SK-N-SH (cell line): ENCODE results near the gene EXOC4. TPM values are rescaled to one million over a fixed set of nuclear protein-coding genes. Genes with fewer than 3 reads are reported as not detected.

ENCODE experiments used
- CTCF ChIA-PET: fragments of 300-600, 350-600 bp; formaldehyde crosslinking; extraction: SDS; loops from one replicate; lab custom pipeline; 2021; lab: Yijun Ruan, JAX
- POLR2A ChIA-PET: fragments of 350-600 bp; sonication (Branson Sonifier 250); formaldehyde crosslinking; extraction: SDS; loops from one replicate; lab custom pipeline; 2020; ENCODE audit warnings: antibody characterized with exemption, inconsistent platforms; lab: Yijun Ruan, JAX
- DNase-seq: peaks from one replicate; pipeline ENCODE4 v3.0.0; 2012
- H2AFZ ChIP-seq: fragments of 200-600 bp; sonication (generic); 2 replicates; pipeline ENCODE4 v1.8.1; 2016; ENCODE audit warnings: antibody characterized with exemption, mild to moderate bottlenecking, low read depth
- H3F3A ChIP-seq: fragments of 200-600 bp; sonication (generic); replicated peaks from 2 replicates; pipeline ENCODE3; 2016; ENCODE audit warnings: antibody characterized with exemption, mild to moderate bottlenecking; ENCODE audit not compliant: insufficient read depth
- H3K27ac ChIP-seq, 2 experiments: fragments of 200-500 bp in 1 of 2; fragments of 200-600 bp in 1 of 2; sonication (Bioruptor generic) in 1 of 2; sonication (generic), shearing (Covaris generic) in 1 of 2; 2 replicates each; pipeline versions ENCODE4 v1.5.1 to v1.6.1; 2014 to 2016; ENCODE audit warnings: low read depth in 2 of 2, inconsistent platforms in 1 of 2, low read length in 1 of 2, mild to moderate bottlenecking in 1 of 2, mixed read lengths in 1 of 2
- H3K27me3 ChIP-seq: fragments of 200-600 bp; sonication (generic), shearing (Covaris generic); 2 replicates; pipeline ENCODE4 v1.6.1; 2016; ENCODE audit warnings: mixed run types; ENCODE audit not compliant: insufficient read depth
- H3K36me3 ChIP-seq, 2 experiments: fragments of 200-500 bp in 1 of 2; fragments of 200-600 bp in 1 of 2; sonication (Bioruptor generic) in 1 of 2; sonication (generic) in 1 of 2; replicated peaks in 1 of 2; 2 replicates each; pipeline versions ENCODE3 to v1.5.1; 2014 to 2016; ENCODE audit warnings: low read length in 1 of 2, mild to moderate bottlenecking in 1 of 2; ENCODE audit not compliant: insufficient read depth in 2 of 2, control insufficient read depth in 1 of 2
- H3K4me1 ChIP-seq, 2 experiments: fragments of 200-500 bp in 1 of 2; fragments of 200-600 bp in 1 of 2; sonication (Bioruptor generic) in 1 of 2; sonication (generic), shearing (Covaris generic) in 1 of 2; 2 replicates each; pipeline versions ENCODE4 v1.5.1 to v1.6.1; 2014 to 2016; ENCODE audit warnings: low read depth in 1 of 2, low read length in 1 of 2, mixed run types in 1 of 2; ENCODE audit not compliant: insufficient read depth in 2 of 2, control insufficient read depth in 1 of 2
- H3K4me2 ChIP-seq: fragments of 200-600 bp; sonication (generic), shearing (Covaris generic); 2 replicates; pipeline ENCODE4 v1.6.1; 2017; ENCODE audit warnings: mixed run types
- H3K4me3 ChIP-seq, 2 experiments: fragments of 200-500 bp in 1 of 2; fragments of 200-600 bp in 1 of 2; sonication (Bioruptor generic) in 1 of 2; sonication (generic), shearing (Covaris generic) in 1 of 2; 2 replicates each; pipeline versions ENCODE4 v1.5.1 to v1.8.1; 2014 to 2016; ENCODE audit warnings: low read depth in 2 of 2, inconsistent platforms in 1 of 2, low read length in 1 of 2, mild to moderate bottlenecking in 1 of 2, mixed read lengths in 1 of 2, moderate library complexity in 1 of 2
- H3K79me2 ChIP-seq: fragments of 200-600 bp; sonication (generic); 2 replicates; pipeline ENCODE4 v1.8.1; 2017; ENCODE audit warnings: mild to moderate bottlenecking; ENCODE audit not compliant: insufficient read depth
- H3K9ac ChIP-seq: fragments of 200-600 bp; sonication (generic); 2 replicates; pipeline ENCODE4 v1.6.1; 2017; ENCODE audit warnings: mixed run types
- H3K9me2 ChIP-seq: fragments of 200-600 bp; sonication (generic); 2 replicates; pipeline ENCODE4 v1.6.1; 2017; ENCODE audit warnings: mixed run types
- H3K9me3 ChIP-seq: fragments of 200-600 bp; sonication (generic); 2 replicates; pipeline ENCODE4 v1.6.1; 2017; ENCODE audit warnings: mixed run types, mild to moderate bottlenecking, moderate library complexity
- H4K20me1 ChIP-seq: fragments of 200-600 bp; sonication (generic); 2 replicates; pipeline ENCODE4 v1.6.1; 2017; ENCODE audit warnings: mild to moderate bottlenecking, mixed run types; ENCODE audit not compliant: insufficient read depth
- CHD2 ChIP-seq: fragments of 150-350 bp; IDR thresholded peaks from 2 replicates; pipeline ENCODE4 v1.6.1; 2018; ENCODE audit warnings: low read length; ENCODE audit not compliant: partially characterized antibody
- ELF1 ChIP-seq: IDR thresholded peaks from 2 replicates; pipeline ENCODE4 v1.4.0; 2012
- EP300 ChIP-seq, 2 experiments: IDR thresholded peaks; 2 replicates each; pipeline versions ENCODE4 v1.4.0 to v1.6.1; 2012; ENCODE audit warnings: borderline replicate concordance in 1 of 2, low read depth in 1 of 2, low read length in 1 of 2
- FOXM1 ChIP-seq: IDR thresholded peaks from 2 replicates; pipeline ENCODE4 v1.4.0; 2012; ENCODE audit warnings: low read depth, mild to moderate bottlenecking
- GATA2 ChIP-seq: sonication (generic); formaldehyde crosslinking; IDR thresholded peaks from 2 replicates; pipeline ENCODE4 v1.5.0; 2020; ENCODE audit warnings: mild to moderate bottlenecking, missing genetic modification reagents
- JUND ChIP-seq: IDR thresholded peaks from 2 replicates; pipeline ENCODE4 v1.4.0; 2012
- MXI1 ChIP-seq: IDR thresholded peaks from 2 replicates; pipeline ENCODE4 v1.6.1; 2012; ENCODE audit warnings: mild to moderate bottlenecking, low read depth, low read length, improper control_type of control experiment
- RAD21 ChIP-seq: IDR thresholded peaks from 2 replicates; pipeline ENCODE4 v1.6.1; 2012; ENCODE audit warnings: mild to moderate bottlenecking, low read length
- RCOR1 ChIP-seq: fragments of 150-350 bp; IDR thresholded peaks from 2 replicates; pipeline ENCODE4 v1.6.1; 2017; ENCODE audit warnings: antibody characterized with exemption, low read length
- RFX5 ChIP-seq: IDR thresholded peaks from 2 replicates; pipeline ENCODE4 v1.6.1; 2012; ENCODE audit warnings: mild to moderate bottlenecking, improper control_type of control experiment, low read length
- SMC3 ChIP-seq: IDR thresholded peaks from 2 replicates; pipeline ENCODE4 v1.6.1; 2012; ENCODE audit warnings: low read depth, low read length, improper control_type of control experiment
- TEAD4 ChIP-seq: IDR thresholded peaks from 2 replicates; pipeline ENCODE4 v1.4.0; 2012; ENCODE audit warnings: mild to moderate bottlenecking, borderline replicate concordance; ENCODE audit not compliant: insufficient read depth
- whole genome bisulfite sequencing: methylation state at CpG from one replicate; pipeline ENCODE4 v1.1.6; 2017; ENCODE audit warnings: low lambda C conversion rate; 5-methylcytosine and 5-hydroxymethylcytosine counted together
- polyA plus RNA-seq, 3 experiments: library from polyadenylated mRNA; depleted of rRNA; stranded (reverse); fragments of >200 nt; gene quantifications; 2 replicates each; pipeline ENCODE4 v1.2.3, GENCODE V29; 2012
- TF ChIP-seq, protein P1 (sequence below): IDR thresholded peaks from 2 replicates; pipeline ENCODE4 v1.4.0; 2012; ENCODE audit warnings: low read depth
- TF ChIP-seq, protein P2 (sequence below): fragments of 200-600 bp; sonication (generic); IDR thresholded peaks from 2 replicates; pipeline ENCODE4 v1.6.1; 2017; ENCODE audit warnings: antibody characterized with exemption, mild to moderate bottlenecking, moderate library complexity
- TF ChIP-seq, protein P3 (sequence below): IDR thresholded peaks from 2 replicates; pipeline ENCODE4 v1.6.1; 2012; ENCODE audit warnings: mild to moderate bottlenecking, low read depth, low read length, moderate library complexity
- TF ChIP-seq, protein P4 (sequence below): IDR thresholded peaks from 2 replicates; pipeline ENCODE4 v1.4.0; 2012; ENCODE audit warnings: low read depth, borderline replicate concordance
- TF ChIP-seq, protein P5 (sequence below): IDR thresholded peaks from 2 replicates; pipeline ENCODE4; 2012

EXOC4 gene
- polyA plus RNA-seq, 1 of the 3 experiments (the other 2 are of a cell fraction), result 37.3 TPM

DNA sequence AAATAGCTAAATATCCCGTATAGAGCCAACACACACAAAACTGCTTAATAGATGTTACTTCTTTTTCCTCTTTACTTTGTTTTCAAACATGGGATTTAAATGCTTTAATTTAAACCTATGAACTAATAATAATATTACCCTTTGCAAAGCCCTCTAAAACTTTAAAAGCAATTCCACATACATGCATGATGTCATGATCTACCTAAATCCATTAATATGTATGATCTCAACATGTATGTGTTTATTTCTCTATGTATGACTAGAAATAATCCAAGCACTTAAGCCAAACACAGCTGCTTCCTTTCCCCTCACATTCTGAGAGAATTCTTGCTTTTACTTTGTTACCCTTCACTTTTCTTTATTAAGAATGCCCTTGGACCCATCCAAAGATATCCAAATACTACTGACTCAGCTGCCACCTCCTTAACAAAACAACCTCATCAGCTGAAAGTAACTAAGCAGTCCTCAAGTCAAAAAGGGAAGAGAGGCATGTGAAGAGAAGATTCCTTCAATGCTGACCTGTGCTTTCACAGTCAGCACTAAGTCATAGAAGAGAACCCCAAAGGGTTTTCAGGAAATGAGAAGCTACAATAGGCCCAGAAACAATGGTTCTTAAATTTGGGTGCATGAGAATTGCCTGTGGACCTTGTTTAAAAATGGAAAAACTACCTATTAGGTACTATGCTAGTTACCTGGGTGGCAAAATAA, 607.9 kb downstream of the EXOC4 start:
- Histone ChIP-seq H3K36me3 (peaks cover 3 to 8% of the 10 kb centered on the region in 2 experiments), H2AFZ (no peak overlapping the region), H3K9me3 (no peaks in the 10 kb centered on the region), H3K4me1 (peaks cover 4 to 64% of the 10 kb centered on the region in 2 experiments; a peak in 3 of 4 replicates), H3K9me2 (no peaks in the 10 kb centered on the region), H3F3A (no peaks in the 10 kb centered on the region), H3K9ac (no peak overlapping the region), H3K4me2 (no peak overlapping the region), H3K4me3 (no peak overlapping the region), H3K27me3 (no peaks in the 10 kb centered on the region), H4K20me1 (no peaks in the 10 kb centered on the region), H3K79me2 (no peaks in the 10 kb centered on the region), H3K27ac (peak overlapping the region in 1 of 2 experiments; percentile 98; a peak in 2 of 4 replicates)
- no peak for DNase-seq
- ChIA-PET POLR2A (no interaction called here), CTCF (interaction anchor here (0.6 to 2.4 kb wide), 18 partner anchors 9 to 281 kb away, joined by 3 to 15 read pairs (median 4); no protein-coding TSS in a partner anchor)
- TF ChIP-seq TEAD4, result no peak
- TF ChIP-seq RAD21, result no peak
- TF ChIP-seq JUND, result no peak
- TF ChIP-seq RFX5, result no peak
- no peak for TF ChIP-seq CHD2
- TF ChIP-seq, protein P1, sequence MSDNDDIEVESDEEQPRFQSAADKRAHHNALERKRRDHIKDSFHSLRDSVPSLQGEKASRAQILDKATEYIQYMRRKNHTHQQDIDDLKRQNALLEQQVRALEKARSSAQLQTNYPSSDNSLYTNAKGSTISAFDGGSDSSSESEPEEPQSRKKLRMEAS, result no peak
- TF ChIP-seq, protein P2, sequence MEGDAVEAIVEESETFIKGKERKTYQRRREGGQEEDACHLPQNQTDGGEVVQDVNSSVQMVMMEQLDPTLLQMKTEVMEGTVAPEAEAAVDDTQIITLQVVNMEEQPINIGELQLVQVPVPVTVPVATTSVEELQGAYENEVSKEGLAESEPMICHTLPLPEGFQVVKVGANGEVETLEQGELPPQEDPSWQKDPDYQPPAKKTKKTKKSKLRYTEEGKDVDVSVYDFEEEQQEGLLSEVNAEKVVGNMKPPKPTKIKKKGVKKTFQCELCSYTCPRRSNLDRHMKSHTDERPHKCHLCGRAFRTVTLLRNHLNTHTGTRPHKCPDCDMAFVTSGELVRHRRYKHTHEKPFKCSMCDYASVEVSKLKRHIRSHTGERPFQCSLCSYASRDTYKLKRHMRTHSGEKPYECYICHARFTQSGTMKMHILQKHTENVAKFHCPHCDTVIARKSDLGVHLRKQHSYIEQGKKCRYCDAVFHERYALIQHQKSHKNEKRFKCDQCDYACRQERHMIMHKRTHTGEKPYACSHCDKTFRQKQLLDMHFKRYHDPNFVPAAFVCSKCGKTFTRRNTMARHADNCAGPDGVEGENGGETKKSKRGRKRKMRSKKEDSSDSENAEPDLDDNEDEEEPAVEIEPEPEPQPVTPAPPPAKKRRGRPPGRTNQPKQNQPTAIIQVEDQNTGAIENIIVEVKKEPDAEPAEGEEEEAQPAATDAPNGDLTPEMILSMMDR, result no peak
- TF ChIP-seq ELF1, result no peak
- TF ChIP-seq MXI1, result no peak
- no peak for TF ChIP-seq EP300 (IDR thresholded peaks at IDR 0.05; ENCODE audit: borderline replicate concordance in 1 of 2, low read depth in 1 of 2, low read length in 1 of 2)
- TF ChIP-seq SMC3, result no peak
- TF ChIP-seq, protein P3, sequence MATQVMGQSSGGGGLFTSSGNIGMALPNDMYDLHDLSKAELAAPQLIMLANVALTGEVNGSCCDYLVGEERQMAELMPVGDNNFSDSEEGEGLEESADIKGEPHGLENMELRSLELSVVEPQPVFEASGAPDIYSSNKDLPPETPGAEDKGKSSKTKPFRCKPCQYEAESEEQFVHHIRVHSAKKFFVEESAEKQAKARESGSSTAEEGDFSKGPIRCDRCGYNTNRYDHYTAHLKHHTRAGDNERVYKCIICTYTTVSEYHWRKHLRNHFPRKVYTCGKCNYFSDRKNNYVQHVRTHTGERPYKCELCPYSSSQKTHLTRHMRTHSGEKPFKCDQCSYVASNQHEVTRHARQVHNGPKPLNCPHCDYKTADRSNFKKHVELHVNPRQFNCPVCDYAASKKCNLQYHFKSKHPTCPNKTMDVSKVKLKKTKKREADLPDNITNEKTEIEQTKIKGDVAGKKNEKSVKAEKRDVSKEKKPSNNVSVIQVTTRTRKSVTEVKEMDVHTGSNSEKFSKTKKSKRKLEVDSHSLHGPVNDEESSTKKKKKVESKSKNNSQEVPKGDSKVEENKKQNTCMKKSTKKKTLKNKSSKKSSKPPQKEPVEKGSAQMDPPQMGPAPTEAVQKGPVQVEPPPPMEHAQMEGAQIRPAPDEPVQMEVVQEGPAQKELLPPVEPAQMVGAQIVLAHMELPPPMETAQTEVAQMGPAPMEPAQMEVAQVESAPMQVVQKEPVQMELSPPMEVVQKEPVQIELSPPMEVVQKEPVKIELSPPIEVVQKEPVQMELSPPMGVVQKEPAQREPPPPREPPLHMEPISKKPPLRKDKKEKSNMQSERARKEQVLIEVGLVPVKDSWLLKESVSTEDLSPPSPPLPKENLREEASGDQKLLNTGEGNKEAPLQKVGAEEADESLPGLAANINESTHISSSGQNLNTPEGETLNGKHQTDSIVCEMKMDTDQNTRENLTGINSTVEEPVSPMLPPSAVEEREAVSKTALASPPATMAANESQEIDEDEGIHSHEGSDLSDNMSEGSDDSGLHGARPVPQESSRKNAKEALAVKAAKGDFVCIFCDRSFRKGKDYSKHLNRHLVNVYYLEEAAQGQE, result no peak
- TF ChIP-seq, protein P4, sequence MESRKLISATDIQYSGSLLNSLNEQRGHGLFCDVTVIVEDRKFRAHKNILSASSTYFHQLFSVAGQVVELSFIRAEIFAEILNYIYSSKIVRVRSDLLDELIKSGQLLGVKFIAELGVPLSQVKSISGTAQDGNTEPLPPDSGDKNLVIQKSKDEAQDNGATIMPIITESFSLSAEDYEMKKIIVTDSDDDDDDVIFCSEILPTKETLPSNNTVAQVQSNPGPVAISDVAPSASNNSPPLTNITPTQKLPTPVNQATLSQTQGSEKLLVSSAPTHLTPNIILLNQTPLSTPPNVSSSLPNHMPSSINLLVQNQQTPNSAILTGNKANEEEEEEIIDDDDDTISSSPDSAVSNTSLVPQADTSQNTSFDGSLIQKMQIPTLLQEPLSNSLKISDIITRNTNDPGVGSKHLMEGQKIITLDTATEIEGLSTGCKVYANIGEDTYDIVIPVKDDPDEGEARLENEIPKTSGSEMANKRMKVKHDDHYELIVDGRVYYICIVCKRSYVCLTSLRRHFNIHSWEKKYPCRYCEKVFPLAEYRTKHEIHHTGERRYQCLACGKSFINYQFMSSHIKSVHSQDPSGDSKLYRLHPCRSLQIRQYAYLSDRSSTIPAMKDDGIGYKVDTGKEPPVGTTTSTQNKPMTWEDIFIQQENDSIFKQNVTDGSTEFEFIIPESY, result no peak
- TF ChIP-seq RCOR1, result no peak
- no peak for TF ChIP-seq FOXM1
- TF ChIP-seq, protein P5, sequence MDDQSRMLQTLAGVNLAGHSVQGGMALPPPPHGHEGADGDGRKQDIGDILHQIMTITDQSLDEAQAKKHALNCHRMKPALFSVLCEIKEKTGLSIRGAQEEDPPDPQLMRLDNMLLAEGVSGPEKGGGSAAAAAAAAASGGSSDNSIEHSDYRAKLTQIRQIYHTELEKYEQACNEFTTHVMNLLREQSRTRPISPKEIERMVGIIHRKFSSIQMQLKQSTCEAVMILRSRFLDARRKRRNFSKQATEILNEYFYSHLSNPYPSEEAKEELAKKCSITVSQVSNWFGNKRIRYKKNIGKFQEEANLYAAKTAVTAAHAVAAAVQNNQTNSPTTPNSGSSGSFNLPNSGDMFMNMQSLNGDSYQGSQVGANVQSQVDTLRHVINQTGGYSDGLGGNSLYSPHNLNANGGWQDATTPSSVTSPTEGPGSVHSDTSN, result no peak
- no peak for TF ChIP-seq GATA2
- 90% methylated on average over 1 of the region's 1 CpG for WGBS
